HCT116 (cell line): ENCODE data around the gene ENPP4. TPM values are rescaled to one million over a fixed set of nuclear protein-coding genes. Genes with fewer than 3 reads are reported as not detected.

ENCODE experiments used
- ATAC-seq: fragments of 200-7000 bp; cut with Tn5 transposase; 2 replicates; pipeline ENCODE4 v1.9.1; 2020; ENCODE audit warnings: mild to moderate bottlenecking, moderate library complexity
- BruUV-seq: library from RNA; stranded (reverse); fragments of 400-500 nt; replicated peaks from 2 replicates; lab custom pipeline; 2021; lab: Mats Ljungman, UMichigan
- CTCF ChIA-PET: fragments of 300-600 bp; sonication (Branson Sonifier 250); formaldehyde crosslinking; loops from one replicate; lab custom pipeline; 2021; ENCODE audit warnings: antibody characterized with exemption; lab: Charles Lee
- POLR2A ChIA-PET: fragments of 300-600, 350-600 bp; sonication (Branson Sonifier 250); formaldehyde crosslinking; loops from one replicate; lab custom pipeline; 2021; ENCODE audit warnings: antibody characterized with exemption; lab: Charles Lee
- RAD21 ChIA-PET, 2 experiments: fragments of 300-600 bp; sonication (Branson Sonifier 250); formaldehyde crosslinking; loops; one replicate each; lab custom pipeline; 2023; ENCODE audit warnings: low total read pairs in 2 of 2; ENCODE audit not compliant: uncharacterized antibody in 2 of 2, unreplicated experiment in 2 of 2, low non-redundant PET in 1 of 2; lab: Charles Lee
- DNase-seq: peaks from one replicate; pipeline ENCODE4 v3.0.0-alpha.2; 2010; ENCODE audit warnings: low read depth, low spot score
- H2AFZ ChIP-seq: fragments of 200-600 bp; shearing (Covaris generic), sonication (generic); 2 replicates; pipeline ENCODE4 v1.6.1; 2017; ENCODE audit warnings: low read depth, mixed run types, mixed read lengths, antibody characterized with exemption, low read length; ENCODE audit not compliant: poor library complexity, severe bottlenecking
- H3K27ac ChIP-seq: 2 replicates; pipeline ENCODE4 v1.5.1; 2012; ENCODE audit warnings: low read depth, low read length
- H3K27me3 ChIP-seq: fragments of 200-600 bp; sonication (generic); 2 replicates; pipeline ENCODE4 v1.6.1; 2016; ENCODE audit warnings: mixed run types, low read length, mixed read lengths; ENCODE audit not compliant: insufficient read depth
- H3K36me3 ChIP-seq, 2 experiments: fragments of 200-500 bp in 1 of 2; fragments of 200-600 bp in 1 of 2; sonication (Bioruptor generic) in 1 of 2; sonication (generic) in 1 of 2; 2 replicates each; pipeline versions ENCODE4 v1.5.1 to v1.6.1; 2014 to 2016; ENCODE audit warnings: low read length in 2 of 2, inconsistent platforms in 1 of 2, mixed read lengths in 1 of 2, mixed run types in 1 of 2; ENCODE audit not compliant: insufficient read depth in 2 of 2, control insufficient read depth in 1 of 2
- H3K4me1 ChIP-seq, 2 experiments: fragments of 200-600 bp in 1 of 2; sonication (generic) in 1 of 2; 2 replicates each; pipeline versions ENCODE4 v1.5.1 to v1.6.1; 2012 to 2017; ENCODE audit warnings: low read length in 2 of 2, inconsistent platforms in 1 of 2, mild to moderate bottlenecking in 1 of 2, mixed read lengths in 1 of 2, mixed run types in 1 of 2, moderate library complexity in 1 of 2; ENCODE audit not compliant: insufficient read depth in 2 of 2, control insufficient read depth in 1 of 2
- H3K4me2 ChIP-seq: fragments of 200-600 bp; sonication (generic); 2 replicates; pipeline ENCODE4 v1.6.1; 2017; ENCODE audit warnings: mixed run types, low read length, mixed read lengths
- H3K4me3 ChIP-seq, 2 experiments: fragments of 200-600 bp in 1 of 2; sonication (generic) in 1 of 2; replicated peaks in 1 of 2; 2 replicates each; pipeline ENCODE4 v1.5.1; 2011 to 2016; ENCODE audit warnings: low read length in 2 of 2, control low read depth in 1 of 2, low read depth in 1 of 2, mild to moderate bottlenecking in 1 of 2, mixed read lengths in 1 of 2, mixed run types in 1 of 2
- H3K79me2 ChIP-seq: fragments of 200-600 bp; sonication (generic); 2 replicates; pipeline ENCODE4 v1.6.1; 2017; ENCODE audit warnings: mild to moderate bottlenecking, mixed run types, low read length, moderate library complexity, mixed read lengths; ENCODE audit not compliant: insufficient read depth
- H3K9ac ChIP-seq: fragments of 200-600 bp; sonication (generic); 2 replicates; pipeline ENCODE4 v1.6.1; 2016; ENCODE audit warnings: low read length, mixed read lengths
- H3K9me2 ChIP-seq: fragments of 200-600 bp; sonication (generic), shearing (Covaris generic); 2 replicates; pipeline ENCODE4 v1.6.1; 2017; ENCODE audit warnings: mixed run types, mild to moderate bottlenecking, moderate library complexity; ENCODE audit not compliant: insufficient read depth
- H3K9me3 ChIP-seq, 2 experiments: fragments of 200-500 bp in 1 of 2; fragments of 200-600 bp in 1 of 2; sonication (Bioruptor generic) in 1 of 2; sonication (generic) in 1 of 2; 2 replicates each; pipeline ENCODE4 v1.6.1; 2014 to 2017; ENCODE audit warnings: low read length in 2 of 2, mixed read lengths in 2 of 2, inconsistent platforms in 1 of 2, low read depth in 1 of 2, mild to moderate bottlenecking in 1 of 2, mixed run types in 1 of 2, moderate library complexity in 1 of 2; ENCODE audit not compliant: control insufficient read depth in 1 of 2, insufficient read depth in 1 of 2
- H4K20me1 ChIP-seq: fragments of 200-600 bp; sonication (generic), shearing (Covaris generic); 2 replicates; pipeline ENCODE4 v1.6.1; 2017; ENCODE audit warnings: mixed run types, mild to moderate bottlenecking, moderate library complexity; ENCODE audit not compliant: insufficient read depth
- ATF3 ChIP-seq: IDR thresholded peaks from 2 replicates; pipeline ENCODE4 v1.6.1; 2012
- CBX3 ChIP-seq: IDR thresholded peaks from 2 replicates; pipeline ENCODE4 v1.6.1; 2012; ENCODE audit warnings: low read depth
- CTCF ChIP-seq, 3 experiments: fragments of 200-600 bp in 1 of 3; sonication (generic) in 1 of 3; IDR thresholded peaks in 2 of 3; conservative IDR thresholded peaks in 1 of 3; 2 replicates each; pipeline ENCODE4 v1.5.1; 2012 to 2017; ENCODE audit warnings: low read depth in 2 of 3, low read length in 2 of 3, antibody characterized with exemption in 1 of 3, borderline replicate concordance in 1 of 3, control low read depth in 1 of 3, mild to moderate bottlenecking in 1 of 3, mixed read lengths in 1 of 3, mixed run types in 1 of 3, moderate library complexity in 1 of 3; ENCODE audit not compliant: insufficient read depth in 1 of 3
- EZH2 ChIP-seq: fragments of 200-600 bp; sonication (generic); IDR thresholded peaks from 2 replicates; pipeline ENCODE4 v1.6.1; 2017; ENCODE audit warnings: antibody characterized with exemption, mixed run types
- EZH2phosphoT487 ChIP-seq: fragments of 200-600 bp; IDR thresholded peaks from 2 replicates; pipeline ENCODE4 v1.6.1; 2018; ENCODE audit warnings: antibody characterized with exemption, borderline replicate concordance
- FOSL1 ChIP-seq: IDR thresholded peaks from 2 replicates; pipeline ENCODE4 v1.6.1; 2012; ENCODE audit warnings: low read depth
- JUND ChIP-seq: IDR thresholded peaks from 2 replicates; pipeline ENCODE4 v1.6.1; 2012
- MAX ChIP-seq: IDR thresholded peaks from 2 replicates; pipeline ENCODE4 v1.6.1; 2012
- REST ChIP-seq: IDR thresholded peaks from 2 replicates; pipeline ENCODE4 v1.6.1; 2012; ENCODE audit warnings: low read depth
- SP1 ChIP-seq: IDR thresholded peaks from 2 replicates; pipeline ENCODE4 v1.6.1; 2012; ENCODE audit warnings: low read depth
- TCF7L2 ChIP-seq: IDR thresholded peaks from 2 replicates; pipeline ENCODE4 v1.7.0; 2011; ENCODE audit warnings: borderline replicate concordance, inconsistent platforms; ENCODE audit not compliant: insufficient read depth, insufficient read length; ENCODE audit errors: extremely low read depth
- YY1 ChIP-seq: IDR thresholded peaks from 2 replicates; pipeline ENCODE4 v1.6.1; 2011; ENCODE audit warnings: low read length, low read depth, moderate library complexity, mild to moderate bottlenecking; ENCODE audit not compliant: insufficient replicate concordance; ENCODE audit errors: extremely low read depth
- ZNF274 ChIP-seq: fragments of 200-500 bp; sonication (Bioruptor generic); IDR thresholded peaks from 2 replicates; pipeline ENCODE4 v1.6.1; 2014; ENCODE audit warnings: mild to moderate bottlenecking, low read depth, low read length, inconsistent platforms
- intact Hi-C: fragments of 100-400 bp; cut with micrococcal nuclease; formaldehyde crosslinking; loops from 2 replicates; pipeline ENCODE4 v1.10.0; 2022
- total RNA-seq: library from RNA; stranded (reverse); gene quantifications from one replicate; pipeline ENCODE4 v1.2.1, GENCODE V29; 2021; ENCODE audit not compliant: unreplicated experiment

ENPP4 gene
- total RNA-seq, 1 experiment from 2014 or later, result 9.6 TPM

GRCh38 chr6:46118157-46118556 is 11.6 kb upstream of the ENPP4 start (continued):
- TF ChIP-seq REST, result no peak
- TF ChIP-seq MAX, result no peak
- no peak for TF ChIP-seq SP1
- no peak for TF ChIP-seq TCF7L2

GRCh38 chr6:46118836-46119235 is 11.0 kb upstream of the ENPP4 start:
- ChIA-PET POLR2A (no interaction called here), RAD21 (no interaction called here), CTCF (no interaction called here)
- Histone ChIP-seq H2AFZ (no peak overlapping the region), H3K79me2 (no peaks in the 10 kb centered on the region), H3K4me1 (peaks cover under 1 to 3% of the 10 kb centered on the region in 2 experiments; a peak in 3 of 4 replicates), H3K9ac (no peak overlapping the region), H3K4me3 (no peak overlapping the region), H4K20me1 (no peaks in the 10 kb centered on the region), H3K9me3 (no peaks in the 10 kb centered on the region), H3K27ac (no peak overlapping the region), H3K9me2 (no peaks in the 10 kb centered on the region), H3K4me2 (no peak overlapping the region), H3K27me3 (no peaks in the 10 kb centered on the region), H3K36me3 (no peaks in the 10 kb centered on the region)
- ATAC-seq (no peak), DNase-seq (no peak)
- TF ChIP-seq MAX (no peak), REST (no peak), FOSL1 (no peak), ATF3 (no peak), ZNF274 (no peak), CBX3 (no peak), SP1 (no peak), YY1 (no peak), EZH2 (no peak), CTCF (IDR thresholded peaks at IDR 0.05 in 2 of 3, conservative IDR thresholded peaks at IDR 0.05 in 1 of 3; ENCODE audit: borderline replicate concordance in 1 of 3, insufficient read depth in 1 of 3, low read depth in 2 of 3, low read length in 2 of 3) (no peak), EZH2phosphoT487 (no peak), JUND (no peak)
- intact Hi-C loops, result no loop called here
- no TSS peak for BruUV-seq
